ENCODE measurements around the gene PNPLA1.

The PNPLA1 gene

GRCh38 chr6:36246506-36247268 is 23.2 kb upstream of the PNPLA1 start:
- Histone ChIP-seq H3K9me3 (ENCODE audit: control insufficient read depth, insufficient read depth, low read depth, low read length) (no peaks in the 10 kb centered on the region), H3K27ac (ENCODE audit: low read depth, low read length) (no peak overlapping the region), H3K9ac (ENCODE audit: low read length) (no peak overlapping the region), H3K36me3 (ENCODE audit: control insufficient read depth, insufficient read depth, low read length) (no peaks in the 10 kb centered on the region), H3K27me3 (ENCODE audit: control insufficient read depth, insufficient read depth, low read length) (no peaks in the 10 kb centered on the region), H3K4me1 (ENCODE audit: control insufficient read depth, insufficient read depth, low read length) (peaks cover 49% of the 10 kb centered on the region), H3K4me3 (ENCODE audit: low read depth, low read length) (no peak overlapping the region)

GRCh38 chr6:36247693-36248092 is 22.2 kb upstream of the PNPLA1 start:
- Histone ChIP-seq H3K9me3 (ENCODE audit: control insufficient read depth, insufficient read depth, low read depth, low read length) (no peaks in the 10 kb centered on the region), H3K27me3 (ENCODE audit: control insufficient read depth, insufficient read depth, low read length) (no peaks in the 10 kb centered on the region), H3K4me3 (ENCODE audit: low read depth, low read length) (no peak overlapping the region), H3K36me3 (ENCODE audit: control insufficient read depth, insufficient read depth, low read length) (no peaks in the 10 kb centered on the region), H3K27ac (ENCODE audit: low read depth, low read length) (no peak overlapping the region), H3K4me1 (ENCODE audit: control insufficient read depth, insufficient read depth, low read length) (peaks cover 46% of the 10 kb centered on the region), H3K9ac (ENCODE audit: low read length) (no peak overlapping the region)

GRCh38 chr6:36248980-36249379 is 20.9 kb upstream of the PNPLA1 start:
- Histone ChIP-seq H3K27ac (ENCODE audit: low read depth, low read length) (no peak overlapping the region), H3K4me1 (ENCODE audit: control insufficient read depth, insufficient read depth, low read length) (peaks cover 33% of the 10 kb centered on the region), H3K36me3 (ENCODE audit: control insufficient read depth, insufficient read depth, low read length) (no peaks in the 10 kb centered on the region), H3K9me3 (ENCODE audit: control insufficient read depth, insufficient read depth, low read depth, low read length) (no peaks in the 10 kb centered on the region), H3K9ac (ENCODE audit: low read length) (no peak overlapping the region), H3K27me3 (ENCODE audit: control insufficient read depth, insufficient read depth, low read length) (no peaks in the 10 kb centered on the region), H3K4me3 (ENCODE audit: low read depth, low read length) (no peak overlapping the region)

GRCh38 chr6:36249536-36249935 is 20.3 kb upstream of the PNPLA1 start:
- H3K9ac ChIP-seq (ENCODE audit: low read length), result no peak overlapping the region
- no peaks in the 10 kb centered on the region for H3K9me3 ChIP-seq (ENCODE audit: control insufficient read depth, insufficient read depth, low read depth, low read length)
- H3K27ac ChIP-seq (ENCODE audit: low read depth, low read length), result no peak overlapping the region
- H3K36me3 ChIP-seq (ENCODE audit: control insufficient read depth, insufficient read depth, low read length), result no peaks in the 10 kb centered on the region
- H3K4me3 ChIP-seq (ENCODE audit: low read depth, low read length), result no peak overlapping the region
- H3K4me1 ChIP-seq (ENCODE audit: control insufficient read depth, insufficient read depth, low read length), result peaks cover 30% of the 10 kb centered on the region
- no peaks in the 10 kb centered on the region for H3K27me3 ChIP-seq (ENCODE audit: control insufficient read depth, insufficient read depth, low read length)

- H3K9ac ChIP-seq (ENCODE audit: low read length), result no peak overlapping the region
- H3K4me1 ChIP-seq (ENCODE audit: control insufficient read depth, insufficient read depth, low read length), result peaks cover 8% of the 10 kb centered on the region; the same call in 1 of the 2 replicates
- H3K9me3 ChIP-seq (ENCODE audit: control insufficient read depth, insufficient read depth, low read depth, low read length), result no peaks in the 10 kb centered on the region
- no peaks in the 10 kb centered on the region for H3K36me3 ChIP-seq (ENCODE audit: control insufficient read depth, insufficient read depth, low read length)
- no peaks in the 10 kb centered on the region for H3K27me3 ChIP-seq (ENCODE audit: control insufficient read depth, insufficient read depth, low read length)
- H3K27ac ChIP-seq (ENCODE audit: low read depth, low read length), result no peak overlapping the region
- H3K4me3 ChIP-seq (ENCODE audit: low read depth, low read length), result no peak overlapping the region
Observed at GRCh38 chr6:36252005-36252404, 17.9 kb upstream of the PNPLA1 start.

GRCh38 chr6:36263390-36264000 is 6.4 kb upstream of the PNPLA1 start:
- no peak overlapping the region for H3K9ac ChIP-seq (ENCODE audit: low read length)
- H3K4me3 ChIP-seq (ENCODE audit: low read depth, low read length), result no peak overlapping the region
- H3K27me3 ChIP-seq (ENCODE audit: control insufficient read depth, insufficient read depth, low read length), result no peaks in the 10 kb centered on the region
- peaks cover 5% of the 10 kb centered on the region; the same call in 1 of the 2 replicates for H3K4me1 ChIP-seq (ENCODE audit: control insufficient read depth, insufficient read depth, low read length)
- H3K27ac ChIP-seq (ENCODE audit: low read depth, low read length), result no peak overlapping the region
- H3K36me3 ChIP-seq (ENCODE audit: control insufficient read depth, insufficient read depth, low read length), result no peaks in the 10 kb centered on the region
- peaks cover 5% of the 10 kb centered on the region; the same call in 1 of the 2 replicates for H3K9me3 ChIP-seq (ENCODE audit: control insufficient read depth, insufficient read depth, low read depth, low read length)

GRCh38 chr6:36265744-36266143 is 4.1 kb upstream of the PNPLA1 start:
- Histone ChIP-seq H3K27ac (ENCODE audit: low read depth, low read length) (no peak overlapping the region), H3K4me1 (ENCODE audit: control insufficient read depth, insufficient read depth, low read length) (peaks cover 10% of the 10 kb centered on the region; the same call in 1 of the 2 replicates), H3K9me3 (ENCODE audit: control insufficient read depth, insufficient read depth, low read depth, low read length) (peaks cover 5% of the 10 kb centered on the region; the same call in 1 of the 2 replicates), H3K4me3 (ENCODE audit: low read depth, low read length) (no peak overlapping the region), H3K27me3 (ENCODE audit: control insufficient read depth, insufficient read depth, low read length) (no peaks in the 10 kb centered on the region; the same call in 1 of the 2 replicates), H3K9ac (ENCODE audit: low read length) (no peak overlapping the region), H3K36me3 (ENCODE audit: control insufficient read depth, insufficient read depth, low read length) (no peaks in the 10 kb centered on the region)

- Histone ChIP-seq H3K36me3 (ENCODE audit: control insufficient read depth, insufficient read depth, low read length) (no peaks in the 10 kb centered on the region), H3K4me3 (ENCODE audit: low read depth, low read length) (no peak overlapping the region), H3K27ac (ENCODE audit: low read depth, low read length) (no peak overlapping the region), H3K4me1 (ENCODE audit: control insufficient read depth, insufficient read depth, low read length) (peaks cover 10% of the 10 kb centered on the region; the same call in 1 of the 2 replicates), H3K9me3 (ENCODE audit: control insufficient read depth, insufficient read depth, low read depth, low read length) (peaks cover 5% of the 10 kb centered on the region; the same call in 1 of the 2 replicates), H3K9ac (ENCODE audit: low read length) (no peak overlapping the region), H3K27me3 (ENCODE audit: control insufficient read depth, insufficient read depth, low read length) (no peaks in the 10 kb centered on the region; the same call in 1 of the 2 replicates)
Observed at GRCh38 chr6:36266913-36267644, 2.8 kb upstream of the PNPLA1 start.

GRCh38 chr6:36267731-36268477 is 2.0 kb upstream of the PNPLA1 start:
- H3K36me3 ChIP-seq (ENCODE audit: control insufficient read depth, insufficient read depth, low read length), result no peaks in the 10 kb centered on the region
- no peak overlapping the region for H3K27ac ChIP-seq (ENCODE audit: low read depth, low read length)
- peaks cover 10% of the 10 kb centered on the region; the same call in 1 of the 2 replicates for H3K4me1 ChIP-seq (ENCODE audit: control insufficient read depth, insufficient read depth, low read length)
- no peak overlapping the region for H3K9ac ChIP-seq (ENCODE audit: low read length)
- no peaks in the 10 kb centered on the region; the same call in 1 of the 2 replicates for H3K27me3 ChIP-seq (ENCODE audit: control insufficient read depth, insufficient read depth, low read length)
- no peak overlapping the region for H3K4me3 ChIP-seq (ENCODE audit: low read depth, low read length)
- peaks cover 5% of the 10 kb centered on the region; the same call in 1 of the 2 replicates for H3K9me3 ChIP-seq (ENCODE audit: control insufficient read depth, insufficient read depth, low read depth, low read length)

GRCh38 chr6:36268478-36269275 is 1.2 kb upstream of the PNPLA1 start:
- H3K9ac ChIP-seq (ENCODE audit: low read length), result no peak overlapping the region
- no peaks in the 10 kb centered on the region for H3K36me3 ChIP-seq (ENCODE audit: control insufficient read depth, insufficient read depth, low read length)
- H3K4me1 ChIP-seq (ENCODE audit: control insufficient read depth, insufficient read depth, low read length), result peaks cover 9% of the 10 kb centered on the region; the same call in 1 of the 2 replicates
- peaks cover 5% of the 10 kb centered on the region; the same call in 1 of the 2 replicates for H3K9me3 ChIP-seq (ENCODE audit: control insufficient read depth, insufficient read depth, low read depth, low read length)
- no peak overlapping the region for H3K27ac ChIP-seq (ENCODE audit: low read depth, low read length)
- H3K27me3 ChIP-seq (ENCODE audit: control insufficient read depth, insufficient read depth, low read length), result no peaks in the 10 kb centered on the region; the same call in 1 of the 2 replicates
- H3K4me3 ChIP-seq (ENCODE audit: low read depth, low read length), result no peak overlapping the region

Data from HUES6 (cell line).